Progenitor cell of endocrine pancreas (in vitro differentiated cells): Measurements from ENCODE around the gene ZBTB20. TPM values are rescaled to one million over a fixed set of nuclear protein-coding genes. Genes with fewer than 3 reads are reported as not detected.

Experiments used
- DNase-seq: peaks from one replicate; pipeline ENCODE4 v3.0.0; 2021; ENCODE audit warnings: low spot score; ENCODE audit not compliant: unreplicated experiment
- H3K27ac Mint-ChIP-seq: 2 replicates; pipeline ENCODE4 v1.8.0; 2021; ENCODE audit warnings: mild to moderate bottlenecking, moderate library complexity, mixed read lengths
- H3K27me3 Mint-ChIP-seq: 2 replicates; pipeline ENCODE4 v1.8.0; 2021; ENCODE audit warnings: mixed read lengths
- H3K36me3 Mint-ChIP-seq: 2 replicates; pipeline ENCODE4 v1.8.0; 2022; ENCODE audit warnings: mixed read lengths; ENCODE audit not compliant: insufficient read depth
- H3K4me1 Mint-ChIP-seq: 2 replicates; pipeline ENCODE4 v1.8.0; 2021; ENCODE audit warnings: low read depth, mixed read lengths
- H3K4me3 Mint-ChIP-seq: 2 replicates; pipeline ENCODE4 v1.8.0; 2021; ENCODE audit warnings: low read depth, mild to moderate bottlenecking, moderate library complexity, mixed read lengths
- H3K9me3 Mint-ChIP-seq: 2 replicates; pipeline ENCODE4 v1.8.0; 2021; ENCODE audit warnings: low read depth, mixed read lengths
- CTCF ChIP-seq: fragments of 200-600 bp; sonication (generic); IDR thresholded peaks from one replicate; pipeline ENCODE4 v1.5.0; 2021; ENCODE audit warnings: antibody characterized with exemption, mild to moderate bottlenecking; ENCODE audit not compliant: unreplicated experiment
- total RNA-seq: library from RNA; stranded (reverse); gene quantifications from 2 replicates; pipeline ENCODE4 v1.2.1, GENCODE V29; 2021

The ZBTB20 gene
- total RNA-seq, 1 donor from 2014 or later, result 27.3 TPM

GRCh38 chr3:114454551-114455251 lies 692.4 kb downstream of the ZBTB20 start:
- Mint-ChIP-seq H3K9me3 (no peaks in the 10 kb centered on the region), H3K27me3 (no peaks in the 10 kb centered on the region), H3K4me1 (peaks cover 40% of the 10 kb centered on the region), H3K4me3 (no peak overlapping the region), H3K36me3 (no peaks in the 10 kb centered on the region), H3K27ac (no peak overlapping the region)
- TF ChIP-seq CTCF, result no peak
- no peak for DNase-seq

- H3K9me3 Mint-ChIP-seq, result no peaks in the 10 kb centered on the region
- no peak for DNase-seq
- no peaks in the 10 kb centered on the region for H3K27me3 Mint-ChIP-seq
- no peaks in the 10 kb centered on the region for H3K36me3 Mint-ChIP-seq
- no peak for TF ChIP-seq CTCF
- H3K4me1 Mint-ChIP-seq, result peaks cover 34% of the 10 kb centered on the region
- H3K27ac Mint-ChIP-seq, result peak overlapping the region; percentile 39
- H3K4me3 Mint-ChIP-seq, result no peak overlapping the region
Measured at GRCh38 chr3:114453361-114453780, 693.7 kb downstream of the ZBTB20 start.

DNA sequence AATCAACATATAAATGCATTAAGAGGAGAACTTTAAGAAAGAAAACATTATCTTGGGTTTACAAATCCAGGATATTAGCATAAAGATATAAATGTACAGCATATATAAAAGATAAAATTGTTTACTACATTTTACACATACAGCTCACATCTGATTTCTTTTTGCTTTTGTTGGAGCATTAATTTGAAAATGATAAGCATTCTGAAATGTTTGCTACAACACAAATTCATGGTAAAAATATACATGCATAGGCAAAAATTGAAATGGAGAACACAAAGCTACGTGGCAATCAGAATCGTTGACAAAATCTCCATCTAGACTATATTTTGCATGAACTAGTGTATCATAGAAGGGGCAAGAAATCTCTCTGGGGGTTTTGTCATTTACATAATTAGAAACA lies 694.2 kb downstream of the ZBTB20 start:
- no peak for TF ChIP-seq CTCF
- H3K4me3 Mint-ChIP-seq, result no peak overlapping the region
- no peak overlapping the region for H3K27ac Mint-ChIP-seq
- H3K9me3 Mint-ChIP-seq, result no peaks in the 10 kb centered on the region
- H3K27me3 Mint-ChIP-seq, result no peaks in the 10 kb centered on the region
- H3K4me1 Mint-ChIP-seq, result peaks cover 31% of the 10 kb centered on the region
- no peak for DNase-seq
- H3K36me3 Mint-ChIP-seq, result no peaks in the 10 kb centered on the region

GRCh38 chr3:114452256-114452655 lies 694.8 kb downstream of the ZBTB20 start:
- Mint-ChIP-seq H3K27ac (no peak overlapping the region), H3K36me3 (no peaks in the 10 kb centered on the region), H3K9me3 (no peaks in the 10 kb centered on the region), H3K4me3 (peak overlapping the region; percentile 30), H3K27me3 (no peaks in the 10 kb centered on the region), H3K4me1 (peaks cover 30% of the 10 kb centered on the region)
- DNase-seq, result no peak
- TF ChIP-seq CTCF, result no peak

DNA sequence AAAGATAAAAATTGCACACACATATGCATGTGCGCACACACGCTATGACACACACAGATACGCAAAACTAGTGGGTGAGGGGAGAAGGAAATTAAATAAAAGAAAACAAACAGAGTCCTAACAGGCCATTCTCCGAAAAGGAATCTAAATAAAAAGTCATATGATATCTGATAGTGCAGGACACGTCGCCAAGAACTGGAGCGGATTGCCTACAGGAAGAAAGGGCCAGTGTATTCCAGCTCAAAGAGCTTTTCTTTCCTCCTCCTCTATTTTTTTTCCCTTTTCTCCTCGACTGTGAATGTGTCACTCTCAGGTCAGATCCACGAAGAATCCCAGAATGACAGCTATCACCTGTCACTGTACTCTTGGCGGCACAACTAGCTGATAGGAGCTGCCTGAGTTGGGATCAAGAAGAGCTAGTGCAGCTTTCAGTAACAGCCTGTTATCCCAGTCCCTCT lies 695.5 kb downstream of the ZBTB20 start:
- Mint-ChIP-seq H3K4me1 (peaks cover 29% of the 10 kb centered on the region), H3K27me3 (no peaks in the 10 kb centered on the region), H3K27ac (peak overlapping the region; percentile 68), H3K4me3 (peak overlapping the region; percentile 51), H3K36me3 (no peaks in the 10 kb centered on the region), H3K9me3 (no peaks in the 10 kb centered on the region)
- DNase-seq, result no peak
- no peak for TF ChIP-seq CTCF
